ENCODE data around the gene BANF2. TPM values are rescaled to one million over a fixed set of nuclear protein-coding genes. Genes with fewer than 3 reads are reported as not detected.

The BANF2 gene
- total RNA-seq, 6 experiments from 2014 or later: not detected

- Mint-ChIP-seq H3K27ac (no peak overlapping the region), H3K36me3 (ENCODE audit: low read depth) (peaks cover 10% of the 10 kb centered on the region; the same call in 1 of the 2 replicates), H3K9me3 (peaks cover 3% of the 10 kb centered on the region; the same call in 1 of the 2 replicates), H3K4me1 (ENCODE audit: low read depth) (peaks cover 16% of the 10 kb centered on the region), H3K4me3 (no peak overlapping the region), H3K27me3 (ENCODE audit: insufficient read depth) (peaks cover 31% of the 10 kb centered on the region)
- DNase-seq: no peak
- TF ChIP-seq CTCF (IDR thresholded peaks at IDR 0.05): no peak
These were observed 8.0 kb upstream of the BANF2 start for GRCh38 chr20:17691758-17692157.

GRCh38 chr20:17693444-17694001, 6.2 kb upstream of the BANF2 start:
- Mint-ChIP-seq H3K4me3 (no peak overlapping the region), H3K4me1 (ENCODE audit: low read depth) (peaks cover 14% of the 10 kb centered on the region), H3K27me3 (ENCODE audit: insufficient read depth) (peaks cover 27% of the 10 kb centered on the region), H3K36me3 (ENCODE audit: low read depth) (0 out of 2 replicates have a peak, but pooled peaks cover 5% of the 10 kb centered on the region), H3K9me3 (no peaks in the 10 kb centered on the region), H3K27ac (no peak overlapping the region)
- no peak for TF ChIP-seq CTCF (IDR thresholded peaks at IDR 0.05)
- DNase-seq: no peak

- Mint-ChIP-seq H3K36me3 (ENCODE audit: low read depth) (0 out of 2 replicates have a peak, but pooled peaks cover 5% of the 10 kb centered on the region), H3K9me3 (no peaks in the 10 kb centered on the region), H3K27me3 (ENCODE audit: insufficient read depth) (peaks cover 24% of the 10 kb centered on the region), H3K27ac (no peak overlapping the region), H3K4me3 (no peak overlapping the region), H3K4me1 (ENCODE audit: low read depth) (peaks cover 9% of the 10 kb centered on the region)
- no peak for DNase-seq
- TF ChIP-seq CTCF (IDR thresholded peaks at IDR 0.05): no peak
These were observed 5.0 kb upstream of the BANF2 start for GRCh38 chr20:17694767-17695166.

GRCh38 chr20:17696287-17696686, 3.5 kb upstream of the BANF2 start:
- H3K4me1 Mint-ChIP-seq (ENCODE audit: low read depth): peaks cover 5% of the 10 kb centered on the region

GRCh38 chr20:17697171-17697570, 2.6 kb upstream of the BANF2 start:
- no peak for DNase-seq
- H3K9me3 Mint-ChIP-seq: no peaks in the 10 kb centered on the region
- no peak for TF ChIP-seq CTCF (IDR thresholded peaks at IDR 0.05)
- H3K36me3 Mint-ChIP-seq (ENCODE audit: low read depth): no peaks in the 10 kb centered on the region
- H3K4me3 Mint-ChIP-seq: no peak overlapping the region
- peaks cover 36% of the 10 kb centered on the region for H3K27me3 Mint-ChIP-seq (ENCODE audit: insufficient read depth)
- no peaks in the 10 kb centered on the region for H3K4me1 Mint-ChIP-seq (ENCODE audit: low read depth)
- H3K27ac Mint-ChIP-seq: no peak overlapping the region

More at GRCh38 chr20:17696287-17696686, 3.5 kb upstream of the BANF2 start:
- no peak for TF ChIP-seq CTCF (IDR thresholded peaks at IDR 0.05)
- 0 out of 2 replicates have a peak, but pooled peaks cover 2% of the 10 kb centered on the region for H3K36me3 Mint-ChIP-seq (ENCODE audit: low read depth)
- DNase-seq: no peak
- no peak overlapping the region for H3K4me3 Mint-ChIP-seq
- H3K27ac Mint-ChIP-seq: no peak overlapping the region
- H3K9me3 Mint-ChIP-seq: no peaks in the 10 kb centered on the region
- H3K27me3 Mint-ChIP-seq (ENCODE audit: insufficient read depth): peaks cover 33% of the 10 kb centered on the region
